PC-3 (cell line): ENCODE results near the gene OR52N5. TPM values are rescaled to one million over a fixed set of nuclear protein-coding genes. Genes with fewer than 3 reads are reported as not detected.

ENCODE experiments used
- ATAC-seq: fragments of 200-7000 bp; cut with Tn5 transposase; 2 replicates; pipeline ENCODE4 v1.9.1; 2020; ENCODE audit warnings: mild to moderate bottlenecking, moderate library complexity
- BruUV-seq: library from RNA; stranded (reverse); fragments of 400-500 nt; replicated peaks from 2 replicates; lab custom pipeline; 2021; lab: Mats Ljungman, UMichigan
- CTCF ChIA-PET: fragments of 300-600 bp; sonication (Branson Sonifier 250); formaldehyde crosslinking; loops from one replicate; lab custom pipeline; 2022; ENCODE audit warnings: antibody characterized with exemption; lab: Charles Lee
- POLR2A ChIA-PET: fragments of 300-600 bp; sonication (Branson Sonifier 250); formaldehyde crosslinking; loops from one replicate; lab custom pipeline; 2022; ENCODE audit warnings: antibody characterized with exemption; ENCODE audit not compliant: unreplicated experiment; lab: Charles Lee
- DNase-seq: peaks from one replicate; pipeline ENCODE4 v3.0.0-alpha.2; 2015
- H2AFZ ChIP-seq: fragments of 300-600 bp; sonication (generic); 2 replicates; pipeline ENCODE4 v1.6.0; 2016; ENCODE audit warnings: antibody characterized with exemption, low read length
- H3F3A ChIP-seq: fragments of 300-600 bp; sonication (generic); one replicate; pipeline ENCODE4 v1.6.0; 2017; ENCODE audit warnings: antibody characterized with exemption, low read length, control low read depth, mild to moderate bottlenecking; ENCODE audit not compliant: unreplicated experiment
- H3K27ac ChIP-seq: fragments of 300-600 bp; sonication (generic); 2 replicates; pipeline ENCODE4 v1.5.1; 2016; ENCODE audit warnings: mild to moderate bottlenecking, low read length
- H3K27me3 ChIP-seq: fragments of 300-600 bp; sonication (generic); 2 replicates; pipeline ENCODE4 v1.6.1; 2016; ENCODE audit warnings: low read length, mixed read lengths
- H3K36me3 ChIP-seq: fragments of 300-600 bp; sonication (generic); 2 replicates; pipeline ENCODE4 v1.6.1; 2016; ENCODE audit warnings: low read depth, mixed run types, low read length, mixed read lengths
- H3K4me1 ChIP-seq: fragments of 300-600 bp; sonication (generic); 2 replicates; pipeline ENCODE4 v1.5.1; 2016; ENCODE audit warnings: low read length; ENCODE audit not compliant: insufficient read depth
- H3K4me2 ChIP-seq: fragments of 300-600 bp; sonication (generic); 2 replicates; pipeline ENCODE4 v1.6.0; 2016; ENCODE audit warnings: low read length
- H3K4me3 ChIP-seq: fragments of 300-600 bp; sonication (generic); 2 replicates; pipeline ENCODE4 v1.5.1; 2016; ENCODE audit warnings: mild to moderate bottlenecking, low read length, mixed read lengths
- H3K79me2 ChIP-seq: fragments of 300-600 bp; sonication (generic); 2 replicates; pipeline ENCODE4 v1.6.1; 2017; ENCODE audit warnings: low read length, mixed read lengths
- H3K9ac ChIP-seq: fragments of 300-600 bp; sonication (generic); 2 replicates; pipeline ENCODE4 v1.6.0; 2016; ENCODE audit warnings: mild to moderate bottlenecking, low read length
- H3K9me2 ChIP-seq: fragments of 300-600 bp; sonication (generic); replicated peaks from 2 replicates; pipeline ENCODE4 v1.6.1; 2016; ENCODE audit warnings: mixed run types, low read length, mixed read lengths
- H3K9me3 ChIP-seq: fragments of 300-600 bp; sonication (generic); 2 replicates; pipeline ENCODE4 v1.6.1; 2016; ENCODE audit warnings: low read length, mixed read lengths
- H4K20me1 ChIP-seq: fragments of 300-600 bp; sonication (generic); 2 replicates; pipeline ENCODE4 v1.6.1; 2016; ENCODE audit warnings: low read length, mixed read lengths
- EZH2 ChIP-seq: fragments of 300-600 bp; sonication (generic); IDR thresholded peaks from one replicate; pipeline ENCODE4 v1.6.1; 2017; ENCODE audit warnings: antibody characterized with exemption, mild to moderate bottlenecking, low read length; ENCODE audit not compliant: unreplicated experiment
- EZH2phosphoT487 ChIP-seq: fragments of 300-600 bp; sonication (generic); IDR thresholded peaks from 2 replicates; pipeline ENCODE4 v1.6.1; 2018; ENCODE audit warnings: mild to moderate bottlenecking, antibody characterized with exemption, low read length, borderline replicate concordance
- intact Hi-C: fragments of 100-400 bp; cut with micrococcal nuclease; formaldehyde crosslinking; loops from 2 replicates; pipeline ENCODE4 v1.9.0; 2023
- total RNA-seq: library from RNA; depleted of rRNA; stranded (reverse); fragments of >200 nt; gene quantifications from 2 replicates; pipeline ENCODE4 v1.2.3, GENCODE V29; 2014
- TF ChIP-seq, protein P1 (sequence below): fragments of 300-600 bp; sonication (generic); conservative IDR thresholded peaks from 2 replicates; pipeline ENCODE4 v1.5.1; 2017; ENCODE audit warnings: antibody characterized with exemption, low read depth, mild to moderate bottlenecking, low read length

OR52N5 gene
- total RNA-seq, 1 experiment from 2014 or later = not detected

DNA sequence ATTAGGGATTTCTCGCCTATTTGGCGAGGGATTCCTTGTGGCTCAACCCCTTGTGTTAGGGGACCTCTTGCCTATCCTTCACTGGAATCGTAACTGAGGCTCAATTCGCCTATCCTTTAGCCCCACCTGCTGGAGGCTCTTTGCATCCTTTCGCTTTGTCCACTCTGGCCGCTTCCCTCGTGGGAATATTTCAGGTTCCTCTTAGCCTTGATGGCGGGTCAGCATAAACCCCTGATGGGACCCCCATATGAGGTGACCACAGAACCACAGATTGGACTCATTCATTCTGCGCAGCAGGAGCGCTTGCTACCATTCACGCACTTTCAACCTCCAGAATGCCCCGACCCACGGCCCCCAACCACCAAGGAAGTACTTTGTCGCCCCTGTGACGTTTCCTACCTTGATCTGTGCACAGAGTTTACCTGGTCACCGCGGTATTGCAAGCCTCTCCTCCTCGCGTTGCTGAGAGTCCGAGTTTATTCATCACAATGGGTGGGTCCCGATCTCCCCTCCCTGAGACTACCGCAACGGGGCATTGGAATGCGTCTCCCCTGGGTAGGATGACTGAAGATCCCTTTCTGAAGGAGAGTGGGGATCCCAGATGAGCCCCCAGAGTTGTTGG lies 25.5 kb upstream of the OR52N5 start, which contains the start of gene OR52N2:
TSS of gene OR52N2 (plus strand) at position 425 of the 622 bp plus-strand sequence. CDS start 11,412 bp downstream, outside the sequence.
- H3K27me3 ChIP-seq = peaks cover 39% of the 10 kb centered on the region
- H3K9me3 ChIP-seq = no peaks in the 10 kb centered on the region
- H4K20me1 ChIP-seq = no peaks in the 10 kb centered on the region
- TF ChIP-seq EZH2 = no peak
- TF ChIP-seq, protein P1, sequence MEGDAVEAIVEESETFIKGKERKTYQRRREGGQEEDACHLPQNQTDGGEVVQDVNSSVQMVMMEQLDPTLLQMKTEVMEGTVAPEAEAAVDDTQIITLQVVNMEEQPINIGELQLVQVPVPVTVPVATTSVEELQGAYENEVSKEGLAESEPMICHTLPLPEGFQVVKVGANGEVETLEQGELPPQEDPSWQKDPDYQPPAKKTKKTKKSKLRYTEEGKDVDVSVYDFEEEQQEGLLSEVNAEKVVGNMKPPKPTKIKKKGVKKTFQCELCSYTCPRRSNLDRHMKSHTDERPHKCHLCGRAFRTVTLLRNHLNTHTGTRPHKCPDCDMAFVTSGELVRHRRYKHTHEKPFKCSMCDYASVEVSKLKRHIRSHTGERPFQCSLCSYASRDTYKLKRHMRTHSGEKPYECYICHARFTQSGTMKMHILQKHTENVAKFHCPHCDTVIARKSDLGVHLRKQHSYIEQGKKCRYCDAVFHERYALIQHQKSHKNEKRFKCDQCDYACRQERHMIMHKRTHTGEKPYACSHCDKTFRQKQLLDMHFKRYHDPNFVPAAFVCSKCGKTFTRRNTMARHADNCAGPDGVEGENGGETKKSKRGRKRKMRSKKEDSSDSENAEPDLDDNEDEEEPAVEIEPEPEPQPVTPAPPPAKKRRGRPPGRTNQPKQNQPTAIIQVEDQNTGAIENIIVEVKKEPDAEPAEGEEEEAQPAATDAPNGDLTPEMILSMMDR = peak; percentile 83
- TF ChIP-seq EZH2phosphoT487 = no peak
- ChIA-PET POLR2A (no interaction called here), CTCF (no interaction called here)
- intact Hi-C loops = loop anchor here (1.0 to 10.0 kb wide), 7 partner anchors 124 to 1622 kb away; partner anchors contain the start of genes OR51M1, OR51V1, TRIM5 and TRIM6
- no peak within 1 kb of the TSS for H3K27ac ChIP-seq
- no peaks in the 10 kb centered on the region for H3K36me3 ChIP-seq
- H3F3A ChIP-seq = no peaks in the 10 kb centered on the region
- peak within 1 kb of the TSS; percentile 79 for H3K4me2 ChIP-seq
- H3K4me1 ChIP-seq = no peaks in the 10 kb centered on the region
- ATAC-seq (peak; percentile 90), DNase-seq (peak; percentile 79)
- no peaks in the 10 kb centered on the region for H3K9me2 ChIP-seq
- BruUV-seq = no TSS peak
- peak within 1 kb of the TSS; percentile 63 for H2AFZ ChIP-seq
- no peak within 1 kb of the TSS for H3K9ac ChIP-seq
- H3K4me3 ChIP-seq = peak within 1 kb of the TSS; percentile 62
- H3K79me2 ChIP-seq = no peaks in the 10 kb centered on the region

DNA sequence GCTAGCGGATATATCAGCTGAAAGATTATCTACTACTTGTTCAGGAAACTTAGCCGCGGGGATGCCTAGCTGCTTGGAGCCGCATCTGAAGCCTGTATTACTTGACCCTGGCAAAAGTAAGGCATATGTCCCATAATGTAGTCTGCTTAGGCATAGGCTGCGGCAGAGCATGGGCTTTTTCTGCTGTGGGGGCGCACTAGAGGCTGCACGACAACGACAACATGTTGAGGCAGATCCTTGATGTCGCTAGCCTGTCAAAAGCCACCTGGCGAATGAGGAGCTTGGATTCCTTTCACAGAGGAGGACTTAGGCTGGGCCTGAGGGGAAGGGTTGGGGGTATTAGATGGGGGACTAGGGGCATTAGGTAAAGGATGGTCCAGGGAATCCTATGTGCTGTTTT lies 24.4 kb upstream of the OR52N5 start:
- H3K36me3 ChIP-seq = no peaks in the 10 kb centered on the region
- peaks cover 41% of the 10 kb centered on the region for H3K27me3 ChIP-seq
- no peak overlapping the region for H3K9ac ChIP-seq
- CTCF ChIA-PET = no interaction called here
- TF ChIP-seq, protein P1 = no peak
- TF ChIP-seq EZH2 (no peak), EZH2phosphoT487 (no peak)
- H3K9me3 ChIP-seq = no peaks in the 10 kb centered on the region
- H3K4me1 ChIP-seq = no peaks in the 10 kb centered on the region
- intact Hi-C loops = loop anchor here (5.0 to 10.0 kb wide), 3 partner anchors 210 to 603 kb away; partner anchors contain the start of genes OR51M1, OR51V1 and TRIM6
- H3K27ac ChIP-seq = no peak overlapping the region
- BruUV-seq = no TSS peak
- DNase-seq = no peak
- no peak overlapping the region for H3K4me2 ChIP-seq
- no peak overlapping the region for H2AFZ ChIP-seq
- H3K79me2 ChIP-seq = no peaks in the 10 kb centered on the region
- no peaks in the 10 kb centered on the region for H3F3A ChIP-seq
- H3K9me2 ChIP-seq = no peaks in the 10 kb centered on the region
- POLR2A ChIA-PET = no interaction called here
- no peaks in the 10 kb centered on the region for H4K20me1 ChIP-seq
- H3K4me3 ChIP-seq = no peak overlapping the region
- ATAC-seq = no peak

DNA sequence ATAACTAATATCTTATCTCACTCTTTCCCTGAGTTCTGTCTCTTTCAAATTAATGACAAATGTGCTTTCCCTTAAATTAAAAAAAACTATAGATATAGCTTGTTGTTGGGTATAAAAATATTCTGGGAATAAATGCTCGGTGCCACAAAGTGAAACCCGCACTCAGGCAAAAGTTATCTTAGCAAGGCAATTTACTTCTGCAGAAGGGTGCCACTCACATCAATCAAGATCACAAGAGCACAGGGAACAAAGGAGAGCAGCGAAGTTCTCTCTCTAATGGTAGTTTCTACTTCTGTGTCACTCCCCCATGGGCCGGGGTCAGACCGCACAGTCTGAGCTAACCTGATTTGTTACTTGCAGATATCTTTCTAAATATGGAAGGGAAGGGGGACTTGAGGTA lies 20.8 kb upstream of the OR52N5 start:
- no peak overlapping the region for H3K4me2 ChIP-seq
- no peak overlapping the region for H3K9ac ChIP-seq
- intact Hi-C loops = loop anchor here (10.0 kb wide), 1 partner anchor 599 kb away; the partner anchor contains the start of gene OR51V1
- no peak overlapping the region for H3K27ac ChIP-seq
- ChIA-PET CTCF (no interaction called here), POLR2A (no interaction called here)
- DNase-seq = no peak
- BruUV-seq = no TSS peak
- H3K9me3 ChIP-seq = no peaks in the 10 kb centered on the region
- H3K27me3 ChIP-seq = peaks cover 32% of the 10 kb centered on the region
- no peaks in the 10 kb centered on the region for H3K79me2 ChIP-seq
- H3K4me1 ChIP-seq = no peaks in the 10 kb centered on the region
- H3K9me2 ChIP-seq = no peaks in the 10 kb centered on the region
- ATAC-seq = no peak
- TF ChIP-seq EZH2phosphoT487 = no peak
- TF ChIP-seq, protein P1 = no peak
- TF ChIP-seq EZH2 = no peak
- H3K4me3 ChIP-seq = no peak overlapping the region
- H3F3A ChIP-seq = no peaks in the 10 kb centered on the region
- H3K36me3 ChIP-seq = no peaks in the 10 kb centered on the region
- no peak overlapping the region for H2AFZ ChIP-seq
- no peaks in the 10 kb centered on the region for H4K20me1 ChIP-seq
